ENCODE results near the gene IGIP.

- TF ChIP-seq CTCF (IDR thresholded peaks at IDR 0.05; ENCODE audit: low read depth, low read length, poor library complexity, severe bottlenecking) (no peak), EZH2phosphoT487 (IDR thresholded peaks at IDR 0.05; ENCODE audit: borderline replicate concordance, low read length) (no peak)
These were observed 13.7 kb upstream of the IGIP start for GRCh38 chr5:140111859-140112551.

Data from DOHH2 (cell line).